Activated CD8-positive, alpha-beta T cell treated with anti-CD3 and anti-CD28 coated beads for 36 hours (primary cell): Measurements from ENCODE around the gene HSPA4. TPM values are rescaled to one million over a fixed set of nuclear protein-coding genes. Genes with fewer than 3 reads are reported as not detected.

Source experiments
- ATAC-seq: fragments of 200-7000 bp; cut with Tn5 transposase; one replicate; pipeline ENCODE4 v1.10.0; 2021; ENCODE audit warnings: mild to moderate bottlenecking, moderate library complexity
- CTCF ChIA-PET: fragments of 350-600 bp; sonication (Branson Sonifier 250); formaldehyde crosslinking; loops from one replicate; lab custom pipeline; 2021; ENCODE audit warnings: antibody characterized with exemption; lab: Charles Lee
- POLR2A ChIA-PET: fragments of 350-600 bp; sonication (Branson Sonifier 250); formaldehyde crosslinking; loops from one replicate; lab custom pipeline; 2021; ENCODE audit warnings: antibody characterized with exemption; lab: Charles Lee
- DNase-seq: peaks from one replicate; pipeline ENCODE4 v3.0.0-alpha.2; 2020
- H3K27ac Mint-ChIP-seq: one replicate; pipeline ENCODE4 v1.8.0; 2021; ENCODE audit warnings: mild to moderate bottlenecking, mixed read lengths
- H3K27me3 Mint-ChIP-seq: one replicate; pipeline ENCODE4 v1.8.0; 2021; ENCODE audit warnings: mixed read lengths
- H3K36me3 Mint-ChIP-seq: one replicate; pipeline ENCODE4 v1.8.0; 2021; ENCODE audit warnings: low read depth, mixed read lengths
- H3K4me1 Mint-ChIP-seq: one replicate; pipeline ENCODE4 v1.8.0; 2021; ENCODE audit warnings: low read depth, mixed read lengths
- H3K4me3 Mint-ChIP-seq: one replicate; pipeline ENCODE4 v1.8.0; 2021; ENCODE audit warnings: mild to moderate bottlenecking, moderate library complexity, mixed read lengths
- H3K9me3 Mint-ChIP-seq: one replicate; pipeline ENCODE4 v1.8.0; 2021; ENCODE audit warnings: mixed read lengths
- intact Hi-C: fragments of 100-400 bp; cut with micrococcal nuclease; formaldehyde crosslinking; loops from one replicate; pipeline ENCODE4 v1.10.0; 2022
- total RNA-seq, 2 experiments: library from RNA; stranded (reverse); gene quantifications; one replicate each; pipeline ENCODE4 v1.2.3, GENCODE V29; 2021
- TF ChIP-seq, protein P1 (sequence below): fragments of 200-600 bp; IDR thresholded peaks from one replicate; pipeline ENCODE4 v1.8.0; 2022; ENCODE audit warnings: antibody characterized with exemption, mild to moderate bottlenecking

The HSPA4 gene
- total RNA-seq, 2 experiments from 2014 or later, result 229 to 232 TPM

DNA sequence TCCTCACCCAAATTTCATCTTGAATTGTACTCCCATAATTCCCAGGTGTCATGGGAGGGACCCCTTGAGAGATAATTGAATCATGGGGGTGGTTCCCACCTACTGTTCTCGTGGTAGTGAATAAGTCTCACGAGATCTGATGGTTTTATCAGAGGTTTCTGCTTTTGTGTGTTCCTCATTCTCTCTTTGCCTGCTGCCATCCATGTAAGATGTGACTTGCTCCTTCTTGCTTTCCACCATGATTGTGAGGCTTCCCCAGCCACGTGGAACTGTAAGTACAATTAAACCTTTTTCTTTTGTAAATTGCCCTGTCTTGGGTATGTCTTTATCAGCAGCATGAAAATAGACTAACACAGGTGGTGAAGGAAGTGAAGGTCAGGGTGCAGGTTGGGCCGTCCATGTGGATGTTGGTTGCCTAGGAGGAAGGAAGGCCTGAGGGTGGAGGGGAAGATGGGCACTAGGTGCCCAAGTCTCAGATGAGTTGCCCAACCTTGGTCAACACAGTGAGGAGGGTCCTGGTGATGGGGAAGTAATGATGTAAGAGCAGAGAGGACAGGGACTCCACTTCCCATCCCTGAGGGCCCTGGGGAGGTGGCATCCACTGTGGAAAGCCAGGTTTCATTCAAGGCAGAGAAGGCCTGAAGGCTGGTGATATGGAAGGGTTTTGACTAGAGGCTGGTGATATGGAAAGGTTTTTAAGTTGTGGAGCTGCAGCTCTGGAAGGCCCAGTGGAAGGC is 92.6 kb downstream of the HSPA4 start:
- ATAC-seq, result no peak

DNA sequence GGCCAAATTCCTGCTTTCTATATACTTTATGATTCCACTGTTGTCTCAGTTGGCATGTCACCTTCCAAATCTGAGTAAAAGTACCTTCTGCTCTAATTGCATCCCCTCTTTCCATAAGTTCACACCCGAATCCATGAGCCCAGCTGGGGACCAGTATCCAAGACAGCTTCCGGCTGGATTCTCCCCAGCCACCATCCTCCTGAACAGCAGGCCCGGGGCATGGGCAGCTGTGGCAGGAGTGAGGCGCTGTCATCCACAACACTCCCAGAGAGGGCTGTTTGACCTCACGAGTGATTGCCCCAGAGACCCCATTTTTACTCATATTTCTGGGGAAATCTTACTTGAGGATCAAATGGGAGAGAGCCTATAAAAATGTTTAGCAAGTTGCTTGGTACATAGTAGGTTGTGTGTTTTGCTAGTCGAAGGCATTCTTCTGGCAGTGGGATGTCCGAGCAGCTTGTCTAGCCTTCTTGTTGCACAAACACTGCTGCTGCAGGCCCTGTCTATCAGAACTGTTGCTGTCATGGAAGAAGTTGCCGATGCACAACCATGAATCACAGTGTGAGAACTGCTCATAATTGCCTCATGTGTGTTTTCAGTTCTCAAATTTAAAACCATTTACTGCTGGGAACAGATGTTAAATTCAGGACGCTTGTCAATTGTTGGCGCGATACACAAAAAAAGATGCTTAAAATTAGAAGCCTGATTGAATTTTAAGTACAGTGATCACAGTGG is 93.8 kb downstream of the HSPA4 start:
- Mint-ChIP-seq H3K4me3 (no peak overlapping the region), H3K4me1 (peaks cover 17% of the 10 kb centered on the region), H3K9me3 (no peaks in the 10 kb centered on the region), H3K36me3 (no peaks in the 10 kb centered on the region), H3K27me3 (no peaks in the 10 kb centered on the region), H3K27ac (no peak overlapping the region)
- ChIA-PET POLR2A (no interaction called here), CTCF (no interaction called here)
- no peak for DNase-seq
- ATAC-seq, result no peak
- intact Hi-C loops, result no loop called here
- TF ChIP-seq, protein P1, sequence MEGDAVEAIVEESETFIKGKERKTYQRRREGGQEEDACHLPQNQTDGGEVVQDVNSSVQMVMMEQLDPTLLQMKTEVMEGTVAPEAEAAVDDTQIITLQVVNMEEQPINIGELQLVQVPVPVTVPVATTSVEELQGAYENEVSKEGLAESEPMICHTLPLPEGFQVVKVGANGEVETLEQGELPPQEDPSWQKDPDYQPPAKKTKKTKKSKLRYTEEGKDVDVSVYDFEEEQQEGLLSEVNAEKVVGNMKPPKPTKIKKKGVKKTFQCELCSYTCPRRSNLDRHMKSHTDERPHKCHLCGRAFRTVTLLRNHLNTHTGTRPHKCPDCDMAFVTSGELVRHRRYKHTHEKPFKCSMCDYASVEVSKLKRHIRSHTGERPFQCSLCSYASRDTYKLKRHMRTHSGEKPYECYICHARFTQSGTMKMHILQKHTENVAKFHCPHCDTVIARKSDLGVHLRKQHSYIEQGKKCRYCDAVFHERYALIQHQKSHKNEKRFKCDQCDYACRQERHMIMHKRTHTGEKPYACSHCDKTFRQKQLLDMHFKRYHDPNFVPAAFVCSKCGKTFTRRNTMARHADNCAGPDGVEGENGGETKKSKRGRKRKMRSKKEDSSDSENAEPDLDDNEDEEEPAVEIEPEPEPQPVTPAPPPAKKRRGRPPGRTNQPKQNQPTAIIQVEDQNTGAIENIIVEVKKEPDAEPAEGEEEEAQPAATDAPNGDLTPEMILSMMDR, result no peak

More for the DNA sequence above, 92.6 kb downstream of the HSPA4 start:
- Mint-ChIP-seq H3K4me1 (peaks cover 17% of the 10 kb centered on the region), H3K27ac (no peak overlapping the region), H3K4me3 (no peak overlapping the region), H3K36me3 (no peaks in the 10 kb centered on the region), H3K27me3 (no peaks in the 10 kb centered on the region), H3K9me3 (no peaks in the 10 kb centered on the region)
- no peak for DNase-seq
- CTCF ChIA-PET, result no interaction called here
- TF ChIP-seq, protein P1, result no peak
- intact Hi-C loops, result no loop called here
- POLR2A ChIA-PET, result no interaction called here

DNA sequence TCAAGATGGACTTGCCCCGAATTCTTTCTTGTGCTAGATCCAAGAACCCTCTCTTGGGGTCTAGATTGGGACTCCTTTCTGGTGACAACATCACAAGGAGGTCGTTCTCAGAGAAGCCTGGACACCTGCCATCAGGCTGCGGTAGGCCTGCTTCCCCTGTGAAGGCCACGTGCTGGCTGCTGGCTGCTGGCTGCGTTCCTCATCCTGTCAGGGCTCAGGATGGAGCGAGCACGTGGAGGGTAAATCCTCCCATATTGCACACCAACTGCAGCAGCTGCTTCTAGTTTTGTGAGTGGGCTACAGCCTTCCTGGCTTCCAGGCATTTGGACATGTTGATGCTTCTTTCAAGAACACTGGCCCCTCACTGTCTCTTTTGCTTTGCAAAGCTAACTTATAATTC is 95.6 kb downstream of the HSPA4 start:
- POLR2A ChIA-PET, result interaction anchor here (0.6 kb wide), 2 partner anchors 94 to 834 kb away, joined by 3 read pairs; no protein-coding TSS in a partner anchor
- DNase-seq (peak; percentile 32), ATAC-seq (no peak)
- Mint-ChIP-seq H3K27ac (no peak overlapping the region), H3K9me3 (no peaks in the 10 kb centered on the region), H3K36me3 (no peaks in the 10 kb centered on the region), H3K4me3 (no peak overlapping the region), H3K4me1 (peaks cover 17% of the 10 kb centered on the region), H3K27me3 (no peaks in the 10 kb centered on the region)
- TF ChIP-seq, protein P1, result no peak
- CTCF ChIA-PET, result no interaction called here
- intact Hi-C loops, result no loop called here

DNA sequence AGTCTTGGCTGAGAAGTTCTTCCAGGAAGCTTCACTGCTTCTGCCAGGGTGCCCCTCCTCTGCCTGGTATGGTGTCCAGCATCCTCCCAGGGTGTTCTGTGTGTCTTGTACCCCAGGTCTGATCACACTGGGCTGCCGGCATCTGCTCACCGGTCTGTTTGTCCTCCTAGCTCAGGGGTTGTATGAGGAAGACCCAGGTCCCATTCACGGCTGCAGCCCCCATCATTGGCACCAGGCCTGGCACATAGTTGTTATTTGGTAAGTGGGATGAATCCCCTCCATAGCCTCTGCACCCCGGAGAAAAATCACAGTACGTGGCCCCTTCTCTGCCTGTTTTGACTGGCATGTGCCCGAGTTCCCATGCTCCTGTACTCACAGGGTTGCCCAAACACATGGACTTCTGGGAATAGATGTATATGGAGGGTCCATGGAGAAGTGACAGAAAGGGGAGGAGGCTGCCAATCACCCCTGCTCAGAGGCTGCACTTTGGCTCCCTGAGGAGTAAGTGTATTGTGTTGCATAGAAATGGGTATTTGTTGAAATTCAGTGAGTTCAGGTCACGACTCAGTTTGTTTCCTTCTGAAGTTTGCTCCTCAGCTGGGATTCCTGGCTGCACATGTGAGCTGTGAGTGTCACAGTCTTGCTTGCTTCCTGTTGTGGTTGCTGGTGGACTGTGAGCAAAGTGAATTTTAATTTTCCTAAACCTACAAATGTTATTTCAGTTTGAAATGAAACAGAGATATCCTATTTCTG is 96.2 kb downstream of the HSPA4 start:
- DNase-seq (no peak), ATAC-seq (no peak)
- Mint-ChIP-seq H3K36me3 (no peaks in the 10 kb centered on the region), H3K4me1 (peaks cover 17% of the 10 kb centered on the region), H3K9me3 (no peaks in the 10 kb centered on the region), H3K4me3 (no peak overlapping the region), H3K27ac (no peak overlapping the region), H3K27me3 (no peaks in the 10 kb centered on the region)
- CTCF ChIA-PET, result no interaction called here
- intact Hi-C loops, result no loop called here
- POLR2A ChIA-PET, result interaction anchor here (0.6 kb wide), 2 partner anchors 93 to 834 kb away, joined by 3 read pairs; no protein-coding TSS in a partner anchor
- TF ChIP-seq, protein P1, result no peak
